OCI-M1 (cell line): ENCODE results near the gene CBLB.
A peak's percentile ranks its signal among the peaks of the same experiment; 100 is the strongest.
"Not testable (repeated sequence)": the region's sequence is repeated elsewhere in the genome, so short reads cannot be mapped to it uniquely, and the experiment has no call there.

Experiments
- DNase-seq: peaks from one replicate; lab custom pipeline; 2025; lab: John Stamatoyannopoulos, UW

CBLB gene

GRCh38 chr3:105816833-105817232 lies 52.0 kb downstream of the CBLB start:
- DNase-seq, result no peak

GRCh38 chr3:105815331-105815730 lies 53.5 kb downstream of the CBLB start:
- DNase-seq, result not testable (repeated sequence)

- DNase-seq, result no peak
These were observed 55.1 kb downstream of the CBLB start for GRCh38 chr3:105813710-105814109.

- no peak for DNase-seq
These were observed 56.6 kb downstream of the CBLB start for GRCh38 chr3:105812194-105812586.

GRCh38 chr3:105811518-105812193 lies 57.2 kb downstream of the CBLB start:
- no peak for DNase-seq

- DNase-seq, result peak; percentile 11
These were observed 59.5 kb downstream of the CBLB start for GRCh38 chr3:105809208-105809888.

GRCh38 chr3:105807701-105808100 lies 61.1 kb downstream of the CBLB start:
- DNase-seq, result no peak

GRCh38 chr3:105807146-105807545 lies 61.7 kb downstream of the CBLB start:
- DNase-seq, result no peak

- DNase-seq, result peak; percentile 77
These were observed 62.5 kb downstream of the CBLB start for GRCh38 chr3:105806359-105806758.

- no peak for DNase-seq
These were observed 63.4 kb downstream of the CBLB start for GRCh38 chr3:105805404-105805803.

GRCh38 chr3:105802118-105802706 lies 66.6 kb downstream of the CBLB start:
- no peak for DNase-seq

GRCh38 chr3:105801397-105801796 lies 67.4 kb downstream of the CBLB start:
- no peak for DNase-seq

- no peak for DNase-seq
These were observed 68.5 kb downstream of the CBLB start for GRCh38 chr3:105800320-105800719.

GRCh38 chr3:105799286-105799685 lies 69.5 kb downstream of the CBLB start:
- no peak for DNase-seq

- peak; percentile 84 for DNase-seq
These were observed 70.4 kb downstream of the CBLB start for GRCh38 chr3:105798381-105798934.

- no peak for DNase-seq
These were observed 75.8 kb downstream of the CBLB start for GRCh38 chr3:105793040-105793439.

- peak; percentile 33 for DNase-seq
These were observed 76.7 kb downstream of the CBLB start for GRCh38 chr3:105791919-105792786.

- no peak for DNase-seq
These were observed 77.7 kb downstream of the CBLB start for GRCh38 chr3:105791131-105791530.

- DNase-seq, result no peak
These were observed 78.3 kb downstream of the CBLB start for GRCh38 chr3:105790534-105790933.

GRCh38 chr3:105788593-105788992 lies 80.2 kb downstream of the CBLB start:
- DNase-seq, result no peak

GRCh38 chr3:105787453-105787852 lies 81.4 kb downstream of the CBLB start:
- peak; percentile 53 for DNase-seq

- no peak for DNase-seq
These were observed 81.8 kb downstream of the CBLB start for GRCh38 chr3:105786990-105787389.
